Prostate gland (tissue), 2 donors: ENCODE measurements around the gene RPUSD4.

ENCODE experiments used
- POLR2A ChIP-seq: fragments of 450-650 bp; IDR thresholded peaks from one replicate; pipeline ENCODE4 v1.6.1; 2016; ENCODE audit warnings: antibody characterized with exemption, mild to moderate bottlenecking
- POLR2AphosphoS5 ChIP-seq: sonication (generic); formaldehyde crosslinking; IDR thresholded peaks from one replicate; pipeline ENCODE4 v1.6.1; 2017; ENCODE audit warnings: antibody characterized with exemption
- TF ChIP-seq, protein P1 (sequence below), 4 experiments: fragments of 200-600 bp in 2 of 4; fragments of 450-650 bp in 2 of 4; sonication (generic) in 2 of 4; IDR thresholded peaks; 1 replicate in 3 of 4; 2 replicates in 1 of 4; pipeline ENCODE4 v1.5.1; 2016 to 2019; ENCODE audit warnings: antibody characterized with exemption in 4 of 4, mild to moderate bottlenecking in 2 of 4, moderate library complexity in 2 of 4

DNA sequence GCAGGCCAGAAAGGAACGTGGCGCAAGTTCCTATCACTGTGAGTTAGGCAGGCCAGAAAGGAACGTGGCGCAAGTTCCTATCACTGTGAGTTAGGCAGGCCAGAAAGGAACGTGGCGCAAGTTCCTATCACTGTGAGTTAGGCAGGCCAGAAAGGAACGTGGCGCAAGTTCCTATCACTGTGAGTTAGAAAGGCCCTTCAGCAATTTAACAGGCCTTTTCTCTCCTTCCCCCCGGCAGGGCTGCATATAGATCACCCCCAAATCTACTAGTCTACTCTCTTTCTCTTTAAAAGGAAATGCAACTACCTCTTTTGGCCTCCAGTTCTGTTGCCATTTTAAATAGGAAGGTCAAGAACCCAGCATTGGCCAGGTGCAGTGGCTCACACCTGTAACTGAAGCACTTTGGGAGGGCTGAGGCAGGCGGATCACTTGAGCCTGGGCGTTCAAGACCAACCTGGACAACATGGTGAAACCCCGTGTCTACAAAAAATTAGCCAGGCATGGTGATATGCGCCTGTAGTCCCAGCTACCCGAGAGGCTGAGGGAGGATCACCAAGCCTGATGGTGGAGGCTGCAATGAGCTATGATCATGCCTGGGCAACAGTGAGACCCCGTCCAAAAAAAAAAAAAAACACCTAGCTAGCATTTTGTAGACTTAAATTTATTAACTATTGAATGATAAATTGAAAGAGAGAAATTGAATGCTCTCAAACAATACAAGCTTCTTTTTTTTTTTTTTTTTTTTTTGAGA is 15.1 kb upstream of the RPUSD4 start:
- TF ChIP-seq, protein P1, sequence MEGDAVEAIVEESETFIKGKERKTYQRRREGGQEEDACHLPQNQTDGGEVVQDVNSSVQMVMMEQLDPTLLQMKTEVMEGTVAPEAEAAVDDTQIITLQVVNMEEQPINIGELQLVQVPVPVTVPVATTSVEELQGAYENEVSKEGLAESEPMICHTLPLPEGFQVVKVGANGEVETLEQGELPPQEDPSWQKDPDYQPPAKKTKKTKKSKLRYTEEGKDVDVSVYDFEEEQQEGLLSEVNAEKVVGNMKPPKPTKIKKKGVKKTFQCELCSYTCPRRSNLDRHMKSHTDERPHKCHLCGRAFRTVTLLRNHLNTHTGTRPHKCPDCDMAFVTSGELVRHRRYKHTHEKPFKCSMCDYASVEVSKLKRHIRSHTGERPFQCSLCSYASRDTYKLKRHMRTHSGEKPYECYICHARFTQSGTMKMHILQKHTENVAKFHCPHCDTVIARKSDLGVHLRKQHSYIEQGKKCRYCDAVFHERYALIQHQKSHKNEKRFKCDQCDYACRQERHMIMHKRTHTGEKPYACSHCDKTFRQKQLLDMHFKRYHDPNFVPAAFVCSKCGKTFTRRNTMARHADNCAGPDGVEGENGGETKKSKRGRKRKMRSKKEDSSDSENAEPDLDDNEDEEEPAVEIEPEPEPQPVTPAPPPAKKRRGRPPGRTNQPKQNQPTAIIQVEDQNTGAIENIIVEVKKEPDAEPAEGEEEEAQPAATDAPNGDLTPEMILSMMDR (IDR thresholded peaks at IDR 0.05), result no peak
- TF ChIP-seq POLR2A (no peak), POLR2AphosphoS5 (no peak)
